ENCODE measurements around the gene SCTR.

Gene SCTR

DNA sequence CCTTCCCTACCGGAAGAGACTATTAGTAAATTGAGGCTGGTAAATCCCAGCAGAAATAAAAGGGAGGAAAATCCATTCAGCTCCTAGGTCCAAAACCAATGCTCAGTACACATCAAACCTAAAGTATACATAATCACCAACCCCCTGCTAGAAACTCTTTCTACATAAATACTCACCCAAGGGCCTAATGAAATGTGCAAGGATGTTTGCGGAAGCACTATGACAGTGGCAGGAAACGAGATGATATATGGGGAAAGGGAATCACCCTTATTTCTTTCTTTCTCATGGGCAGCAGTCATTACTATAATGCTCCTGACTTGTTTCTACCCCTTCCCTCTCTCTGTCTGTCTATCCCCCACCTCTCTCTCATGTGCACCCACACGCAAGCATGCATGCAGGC lies 1.3 kb upstream of the SCTR start:
- Histone ChIP-seq H3K4me3 (ENCODE audit: insufficient read depth, low read depth, low read length) (no peak overlapping the region), H3K4me1 (ENCODE audit: control insufficient read depth, insufficient read depth, low read length) (peaks cover 6% of the 10 kb centered on the region), H3K9me3 (ENCODE audit: control insufficient read depth, low read length) (no peaks in the 10 kb centered on the region), H3K27ac (ENCODE audit: insufficient read depth, low read depth, low read length, poor library complexity, severe bottlenecking) (no peak overlapping the region), H3K27me3 (ENCODE audit: control insufficient read depth, insufficient read depth, low read length, poor library complexity, severe bottlenecking) (peaks cover 60% of the 10 kb centered on the region), H3K36me3 (ENCODE audit: control insufficient read depth, insufficient read depth, low read length) (no peaks in the 10 kb centered on the region)
- WGBS, 2 experiments, result 84 to 89% methylated on average over 4 of the region's 4 CpGs

DNA sequence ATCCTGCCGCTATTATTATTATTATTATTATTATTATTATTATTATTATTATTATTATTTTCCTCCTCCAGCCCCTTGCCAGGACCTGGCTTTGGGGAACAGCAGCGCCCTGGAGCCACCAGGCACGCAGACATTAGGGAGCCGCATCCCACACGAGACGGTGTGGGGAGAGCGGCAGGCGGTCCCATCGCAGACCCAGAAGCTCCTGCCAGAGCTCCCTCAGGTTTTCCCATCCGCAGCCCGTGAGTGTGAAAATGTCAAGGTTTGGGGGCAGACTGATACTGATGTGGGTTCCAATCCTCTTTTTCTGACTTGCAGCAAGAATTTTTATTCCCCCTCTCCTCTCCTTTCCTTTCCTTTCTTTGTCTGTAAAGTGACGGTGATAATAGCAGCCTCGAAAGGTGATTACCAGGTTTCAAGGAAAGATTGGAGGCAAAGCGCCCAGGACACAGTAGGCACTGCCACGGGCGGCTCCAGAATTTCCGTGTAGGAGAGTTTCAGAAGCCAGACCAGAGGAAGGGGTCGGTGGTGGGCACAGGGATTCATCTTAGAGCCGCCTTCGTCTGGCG lies 816 bp downstream of the SCTR start:
- Histone ChIP-seq H3K9me3 (ENCODE audit: control insufficient read depth, low read length) (no peaks in the 10 kb centered on the region), H3K27ac (ENCODE audit: insufficient read depth, low read depth, low read length, poor library complexity, severe bottlenecking) (no peak overlapping the region), H3K36me3 (ENCODE audit: control insufficient read depth, insufficient read depth, low read length) (no peaks in the 10 kb centered on the region), H3K27me3 (ENCODE audit: control insufficient read depth, insufficient read depth, low read length, poor library complexity, severe bottlenecking) (peaks cover 62% of the 10 kb centered on the region), H3K4me3 (ENCODE audit: insufficient read depth, low read depth, low read length) (peak overlapping the region; percentile 28), H3K4me1 (ENCODE audit: control insufficient read depth, insufficient read depth, low read length) (peaks cover 6% of the 10 kb centered on the region)
- WGBS, 2 experiments, result 11 to 13% methylated on average over 20 of the region's 21 CpGs

DNA sequence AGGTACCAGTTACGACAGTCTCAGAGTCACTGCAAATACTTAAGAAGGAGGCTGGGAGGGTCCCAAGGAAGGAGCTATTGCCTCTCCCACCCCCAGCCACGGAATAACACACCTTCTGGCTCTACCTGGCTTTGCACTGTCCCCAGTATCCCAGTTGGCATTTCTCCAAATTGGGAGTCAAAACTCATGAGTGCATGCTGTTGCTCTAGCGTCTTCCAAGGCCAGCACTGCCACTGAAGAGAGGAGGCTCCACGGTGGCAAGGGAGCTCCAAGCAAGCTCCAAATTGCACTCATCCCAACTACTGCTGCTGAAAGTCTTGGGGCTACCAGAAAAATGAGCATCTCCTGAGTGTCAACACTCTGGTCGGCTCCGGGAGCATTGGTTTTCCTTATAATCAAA lies 1.6 kb downstream of the SCTR start:
- H3K36me3 ChIP-seq (ENCODE audit: control insufficient read depth, insufficient read depth, low read length), result no peaks in the 10 kb centered on the region
- H3K9me3 ChIP-seq (ENCODE audit: control insufficient read depth, low read length), result no peaks in the 10 kb centered on the region
- 72 to 76% methylated on average over 6 of the region's 6 CpGs for WGBS, 2 experiments
- peaks cover 6% of the 10 kb centered on the region for H3K4me1 ChIP-seq (ENCODE audit: control insufficient read depth, insufficient read depth, low read length)
- peaks cover 62% of the 10 kb centered on the region for H3K27me3 ChIP-seq (ENCODE audit: control insufficient read depth, insufficient read depth, low read length, poor library complexity, severe bottlenecking)
- H3K4me3 ChIP-seq (ENCODE audit: insufficient read depth, low read depth, low read length), result no peak overlapping the region
- H3K27ac ChIP-seq (ENCODE audit: insufficient read depth, low read depth, low read length, poor library complexity, severe bottlenecking), result no peak overlapping the region

DNA sequence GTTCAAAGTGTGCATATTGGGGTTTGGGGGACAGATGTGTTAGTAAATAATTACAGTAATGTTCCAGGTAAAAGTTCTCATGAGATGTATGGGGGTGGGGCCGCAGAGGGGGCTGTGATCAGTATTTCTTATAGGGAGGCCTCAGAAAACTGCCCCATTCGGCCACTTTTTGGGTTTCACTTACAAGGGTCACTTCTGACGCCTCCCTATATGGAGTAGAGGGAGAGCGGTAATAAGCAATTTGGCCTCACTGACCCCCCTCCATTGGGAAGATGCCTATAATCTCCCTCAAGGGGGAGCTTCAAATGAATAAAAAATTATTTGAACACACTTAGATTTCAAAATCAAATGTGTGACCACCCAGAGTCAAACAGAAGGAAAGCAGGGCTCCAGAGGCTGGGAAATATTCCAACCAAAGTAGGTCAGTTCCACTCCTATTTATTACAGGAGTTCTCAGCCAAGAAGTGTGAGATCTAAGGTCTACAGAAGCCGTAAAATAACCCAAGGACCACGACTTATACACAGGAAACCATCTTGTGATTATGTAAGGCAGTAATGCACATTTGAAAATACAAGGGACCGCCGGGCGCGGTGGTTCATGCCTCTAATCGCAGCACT lies 2.7 kb downstream of the SCTR start:
- H3K27me3 ChIP-seq (ENCODE audit: control insufficient read depth, insufficient read depth, low read length, poor library complexity, severe bottlenecking), result peaks cover 60% of the 10 kb centered on the region
- no peaks in the 10 kb centered on the region for H3K36me3 ChIP-seq (ENCODE audit: control insufficient read depth, insufficient read depth, low read length)
- peaks cover 6% of the 10 kb centered on the region for H3K4me1 ChIP-seq (ENCODE audit: control insufficient read depth, insufficient read depth, low read length)
- H3K9me3 ChIP-seq (ENCODE audit: control insufficient read depth, low read length), result no peaks in the 10 kb centered on the region
- no peak overlapping the region for H3K4me3 ChIP-seq (ENCODE audit: insufficient read depth, low read depth, low read length)
- 90 to 91% methylated on average over 10 to 11 of the region's 11 CpGs for WGBS, 2 experiments
- H3K27ac ChIP-seq (ENCODE audit: insufficient read depth, low read depth, low read length, poor library complexity, severe bottlenecking), result no peak overlapping the region

DNA sequence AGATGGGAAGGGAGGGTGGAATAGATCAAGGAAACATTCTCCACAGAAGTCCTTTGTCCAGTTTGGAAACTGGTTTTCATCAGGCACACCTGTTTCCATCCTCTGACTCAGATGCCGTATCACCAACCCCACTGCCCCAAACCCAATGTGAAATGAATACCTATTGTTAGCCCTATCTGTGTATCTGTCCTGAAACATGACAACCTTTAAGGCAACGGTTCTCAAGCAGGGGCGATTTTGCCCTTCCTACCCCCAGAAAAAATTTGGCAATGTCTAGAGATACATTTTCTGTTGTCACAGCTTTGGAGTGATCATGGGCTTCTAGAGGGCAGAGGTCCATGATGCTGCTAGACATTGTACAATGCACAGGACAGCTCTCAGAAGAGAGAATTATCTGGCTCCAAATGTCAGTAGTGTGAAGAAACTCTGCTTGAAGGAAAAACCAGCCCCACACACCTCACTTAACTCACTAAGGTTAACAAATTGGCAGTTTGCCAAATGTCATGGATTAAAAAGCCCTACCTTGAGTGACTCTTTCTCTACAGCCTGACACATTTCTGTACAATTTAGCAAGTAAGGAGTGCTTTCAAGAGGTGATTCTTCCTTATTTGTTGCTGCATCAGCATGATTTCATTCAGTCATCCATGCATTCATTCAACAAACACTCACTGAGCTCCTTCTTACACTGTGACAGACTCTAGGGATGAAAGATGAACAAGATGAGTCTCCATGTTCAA lies 3.4 kb downstream of the SCTR start:
- Histone ChIP-seq H3K4me1 (ENCODE audit: control insufficient read depth, insufficient read depth, low read length) (peaks cover 6% of the 10 kb centered on the region), H3K27ac (ENCODE audit: insufficient read depth, low read depth, low read length, poor library complexity, severe bottlenecking) (no peak overlapping the region), H3K27me3 (ENCODE audit: control insufficient read depth, insufficient read depth, low read length, poor library complexity, severe bottlenecking) (peaks cover 55% of the 10 kb centered on the region), H3K4me3 (ENCODE audit: insufficient read depth, low read depth, low read length) (no peak overlapping the region), H3K9me3 (ENCODE audit: control insufficient read depth, low read length) (no peaks in the 10 kb centered on the region), H3K36me3 (ENCODE audit: control insufficient read depth, insufficient read depth, low read length) (no peaks in the 10 kb centered on the region)
- 89 to 91% methylated on average over 3 of the region's 3 CpGs for WGBS, 2 experiments

- H3K4me1 ChIP-seq (ENCODE audit: control insufficient read depth, insufficient read depth, low read length), result peaks cover 6% of the 10 kb centered on the region
- 92 to 96% methylated on average over 10 of the region's 10 CpGs for WGBS, 2 experiments
- peaks cover 36% of the 10 kb centered on the region for H3K27me3 ChIP-seq (ENCODE audit: control insufficient read depth, insufficient read depth, low read length, poor library complexity, severe bottlenecking)
- no peaks in the 10 kb centered on the region for H3K9me3 ChIP-seq (ENCODE audit: control insufficient read depth, low read length)
- H3K27ac ChIP-seq (ENCODE audit: insufficient read depth, low read depth, low read length, poor library complexity, severe bottlenecking), result no peak overlapping the region
- no peak overlapping the region for H3K4me3 ChIP-seq (ENCODE audit: insufficient read depth, low read depth, low read length)
- no peaks in the 10 kb centered on the region for H3K36me3 ChIP-seq (ENCODE audit: control insufficient read depth, insufficient read depth, low read length)
Observed at GRCh38 chr2:119519057-119519408, 5.2 kb downstream of the SCTR start.

GRCh38 chr2:119518401-119519056 lies 5.8 kb downstream of the SCTR start:
- peaks cover 3% of the 10 kb centered on the region for H3K4me1 ChIP-seq (ENCODE audit: control insufficient read depth, insufficient read depth, low read length)
- peaks cover 31% of the 10 kb centered on the region for H3K27me3 ChIP-seq (ENCODE audit: control insufficient read depth, insufficient read depth, low read length, poor library complexity, severe bottlenecking)
- no peak overlapping the region for H3K27ac ChIP-seq (ENCODE audit: insufficient read depth, low read depth, low read length, poor library complexity, severe bottlenecking)
- H3K9me3 ChIP-seq (ENCODE audit: control insufficient read depth, low read length), result no peaks in the 10 kb centered on the region
- whole genome bisulfite sequencing, 2 experiments, result 87 to 88% methylated on average over 10 of the region's 10 CpGs
- no peak overlapping the region for H3K4me3 ChIP-seq (ENCODE audit: insufficient read depth, low read depth, low read length)
- H3K36me3 ChIP-seq (ENCODE audit: control insufficient read depth, insufficient read depth, low read length), result no peaks in the 10 kb centered on the region

GRCh38 chr2:119517433-119517832 lies 6.8 kb downstream of the SCTR start:
- WGBS, 2 experiments, result 37 to 42% methylated on average over 7 of the region's 7 CpGs

DNA sequence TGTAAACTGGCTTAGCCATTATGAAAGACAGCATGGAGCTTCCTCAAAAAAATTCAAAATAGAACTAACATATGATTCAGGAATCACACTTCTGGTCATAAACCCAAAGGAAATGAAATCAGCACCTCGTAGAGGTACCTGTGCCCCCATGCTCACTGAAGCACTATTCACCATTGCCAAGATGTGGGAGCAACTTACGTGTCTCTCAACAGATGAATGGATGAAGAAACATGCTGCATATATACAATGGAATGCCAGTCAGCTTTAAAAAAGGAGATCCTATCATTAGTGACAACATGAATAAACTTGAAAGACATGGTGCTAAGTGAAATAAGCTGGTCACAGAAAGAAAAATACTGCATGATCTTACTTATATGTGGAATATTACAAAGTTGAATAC lies 8.2 kb downstream of the SCTR start:
- Histone ChIP-seq H3K27ac (ENCODE audit: insufficient read depth, low read depth, low read length, poor library complexity, severe bottlenecking) (no peak overlapping the region), H3K36me3 (ENCODE audit: control insufficient read depth, insufficient read depth, low read length) (no peaks in the 10 kb centered on the region), H3K27me3 (ENCODE audit: control insufficient read depth, insufficient read depth, low read length, poor library complexity, severe bottlenecking) (peaks cover 7% of the 10 kb centered on the region), H3K9me3 (ENCODE audit: control insufficient read depth, low read length) (no peaks in the 10 kb centered on the region), H3K4me3 (ENCODE audit: insufficient read depth, low read depth, low read length) (no peak overlapping the region), H3K4me1 (ENCODE audit: control insufficient read depth, insufficient read depth, low read length) (no peaks in the 10 kb centered on the region)
- 88 to 98% methylated on average over 2 of the region's 2 CpGs for WGBS, 2 experiments

More at GRCh38 chr2:119517433-119517832, 6.8 kb downstream of the SCTR start:
- Histone ChIP-seq H3K27ac (ENCODE audit: insufficient read depth, low read depth, low read length, poor library complexity, severe bottlenecking) (no peak overlapping the region), H3K4me1 (ENCODE audit: control insufficient read depth, insufficient read depth, low read length) (no peaks in the 10 kb centered on the region), H3K27me3 (ENCODE audit: control insufficient read depth, insufficient read depth, low read length, poor library complexity, severe bottlenecking) (peaks cover 20% of the 10 kb centered on the region), H3K36me3 (ENCODE audit: control insufficient read depth, insufficient read depth, low read length) (no peaks in the 10 kb centered on the region), H3K9me3 (ENCODE audit: control insufficient read depth, low read length) (no peaks in the 10 kb centered on the region), H3K4me3 (ENCODE audit: insufficient read depth, low read depth, low read length) (no peak overlapping the region)

- no peaks in the 10 kb centered on the region for H3K9me3 ChIP-seq (ENCODE audit: control insufficient read depth, low read length)
- no peaks in the 10 kb centered on the region for H3K36me3 ChIP-seq (ENCODE audit: control insufficient read depth, insufficient read depth, low read length)
- H3K4me3 ChIP-seq (ENCODE audit: insufficient read depth, low read depth, low read length), result no peak overlapping the region
- H3K27me3 ChIP-seq (ENCODE audit: control insufficient read depth, insufficient read depth, low read length, poor library complexity, severe bottlenecking), result no peaks in the 10 kb centered on the region
- H3K27ac ChIP-seq (ENCODE audit: insufficient read depth, low read depth, low read length, poor library complexity, severe bottlenecking), result no peak overlapping the region
- no peaks in the 10 kb centered on the region for H3K4me1 ChIP-seq (ENCODE audit: control insufficient read depth, insufficient read depth, low read length)
- WGBS, 2 experiments, result 33 to 64% methylated on average over 1 of the region's 1 CpG
Observed at GRCh38 chr2:119513832-119514231, 10.5 kb downstream of the SCTR start.
